GM18868 (cell line): ENCODE data around the gene ZNF366.
"Not testable (repeated sequence)": the region's sequence is repeated elsewhere in the genome, so short reads cannot be mapped to it uniquely, and the experiment has no call there.

Source experiments
- ATAC-seq: cut with Tn5 transposase; IDR thresholded peaks from one replicate; pipeline ENCODE4 v1.9.1; 2021; ENCODE audit warnings: mild to moderate bottlenecking, moderate library complexity; ENCODE audit not compliant: unreplicated experiment

ZNF366 gene

DNA sequence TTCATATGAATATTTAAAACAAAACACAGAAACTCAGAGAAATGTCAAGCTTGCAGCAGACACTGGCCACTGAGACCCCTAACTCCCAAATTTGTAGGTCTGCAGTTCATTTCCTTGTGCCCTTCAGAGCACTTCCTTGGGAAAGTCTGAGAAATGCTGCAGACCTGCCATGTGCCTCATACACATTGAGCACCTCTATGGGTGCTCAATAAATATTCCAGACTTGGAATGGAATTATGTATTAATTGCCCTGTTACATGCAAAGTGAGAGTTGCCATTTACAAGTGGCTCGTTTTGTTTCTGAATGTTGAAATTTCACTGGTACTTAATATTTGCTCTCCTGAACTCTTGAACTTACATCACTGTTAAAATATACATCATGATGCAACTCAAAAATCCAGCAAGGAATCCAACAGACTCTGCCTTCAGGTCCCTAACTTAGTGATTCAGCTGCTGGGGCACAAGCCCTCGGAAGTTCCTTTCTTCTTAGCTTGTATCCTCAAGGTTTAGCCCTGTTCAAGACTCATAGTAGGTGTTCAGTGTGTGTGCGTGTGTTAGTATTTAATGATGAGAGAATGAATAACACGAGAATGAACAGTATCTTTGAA, 96.4 kb downstream of the ZNF366 start:
- no peak for ATAC-seq

DNA sequence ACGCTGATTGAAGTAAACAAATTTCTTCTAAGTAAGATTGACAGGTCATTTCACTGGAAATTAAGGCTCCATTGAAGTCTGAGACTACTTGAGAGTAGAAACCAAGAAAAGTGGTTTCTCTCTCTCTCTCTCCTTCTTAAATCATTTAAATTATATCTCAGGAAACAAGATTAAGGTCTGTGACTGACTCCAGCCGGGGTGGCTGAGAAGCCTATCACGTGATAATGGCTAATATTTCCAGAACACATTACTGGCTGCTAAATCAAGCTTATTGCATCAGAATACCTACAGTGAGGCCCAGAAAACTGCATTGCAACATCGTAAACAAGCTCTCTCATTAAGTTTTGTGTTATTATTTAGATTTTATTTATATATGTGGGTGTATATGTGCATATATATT, 98.6 kb downstream of the ZNF366 start:
- no peak for ATAC-seq

- ATAC-seq: no peak
Observed at GRCh38 chr5:72408127-72408526, 99.1 kb downstream of the ZNF366 start.

GRCh38 chr5:72407541-72407940, 99.7 kb downstream of the ZNF366 start:
- ATAC-seq: no peak

- no peak for ATAC-seq
Observed at GRCh38 chr5:72407078-72407477, 100.1 kb downstream of the ZNF366 start.

DNA sequence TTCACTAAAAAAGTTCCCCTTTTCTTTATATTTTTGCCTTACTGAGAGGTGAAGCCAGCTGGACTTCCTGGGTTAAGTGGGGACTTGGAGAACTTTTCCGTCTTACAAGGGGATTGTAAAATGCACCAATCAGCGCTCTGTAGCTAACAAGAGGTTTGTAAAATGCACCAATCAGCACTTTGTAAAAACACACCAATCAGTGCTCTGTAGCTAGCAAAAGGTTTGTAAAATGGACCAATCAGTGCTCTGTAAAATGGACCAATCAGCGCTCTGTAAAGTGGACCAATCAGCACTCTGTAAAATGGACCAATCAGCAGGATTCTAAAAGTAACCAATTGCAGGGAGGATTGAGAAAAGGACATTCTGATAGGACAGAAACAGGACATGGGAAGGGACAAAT, 102.4 kb downstream of the ZNF366 start:
- not testable (repeated sequence) for ATAC-seq

- no peak for ATAC-seq
Observed at GRCh38 chr5:72402959-72403628, 104.1 kb downstream of the ZNF366 start.

- ATAC-seq: no peak
Observed at GRCh38 chr5:72402381-72402890, 104.8 kb downstream of the ZNF366 start.

DNA sequence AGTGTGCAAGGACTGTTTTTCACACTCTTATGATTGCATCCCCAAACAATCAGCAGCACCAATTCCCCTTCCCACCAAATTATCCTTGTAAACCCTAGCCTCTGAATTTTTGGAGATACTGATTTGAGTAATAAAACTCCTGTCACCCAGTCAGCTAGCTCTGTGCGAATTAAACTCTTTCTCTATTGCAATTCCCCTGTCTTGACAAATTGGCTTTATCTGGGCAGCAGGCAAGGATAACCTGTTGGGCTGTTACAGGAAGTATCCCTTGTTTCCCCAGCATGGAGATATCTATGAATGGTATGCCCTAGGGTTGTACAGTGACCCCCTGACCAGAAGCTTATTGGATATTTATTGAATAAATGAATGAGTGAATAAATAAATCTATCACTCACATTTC, 106.3 kb downstream of the ZNF366 start:
- no peak for ATAC-seq

DNA sequence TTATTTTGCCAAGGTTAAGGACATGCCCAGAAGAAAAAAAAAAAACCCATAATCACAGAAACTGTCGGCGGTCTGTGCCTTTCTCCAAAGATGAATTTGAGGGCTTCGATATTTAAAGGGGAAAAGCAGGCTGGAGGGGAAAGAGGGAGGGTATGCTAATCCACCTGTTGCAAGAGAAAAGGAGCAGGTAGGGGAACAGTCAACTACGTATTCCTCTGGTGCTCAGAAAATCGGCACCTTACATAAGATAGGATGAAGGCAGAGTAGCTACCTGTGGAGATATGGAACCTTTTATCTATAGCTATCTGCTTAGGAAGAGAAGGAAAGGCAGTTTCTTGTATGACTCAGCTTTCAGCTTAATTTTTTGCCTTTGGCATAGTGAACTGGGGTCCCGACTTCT, 109.4 kb downstream of the ZNF366 start:
- ATAC-seq: no peak

GRCh38 chr5:72394688-72395087, 112.5 kb downstream of the ZNF366 start:
- peak; percentile 60 for ATAC-seq

GRCh38 chr5:72393052-72393451, 114.2 kb downstream of the ZNF366 start:
- ATAC-seq: no peak
